Skeletal muscle tissue (tissue), 4 donors: ENCODE measurements around the gene FGF12. TPM values are rescaled to one million over a fixed set of nuclear protein-coding genes. Genes with fewer than 3 reads are reported as not detected.
A peak's percentile ranks its signal among the peaks of the same experiment; 100 is the strongest.

ENCODE experiments used
- H3K27ac ChIP-seq: one replicate; pipeline ENCODE4 v1.7.0; 2013; ENCODE audit warnings: mild to moderate bottlenecking, low read depth, low read length, inconsistent platforms
- H3K27me3 ChIP-seq, 3 donors: one replicate each; pipeline ENCODE4 v1.7.0; 2013; ENCODE audit warnings: low read length in 3 of 3; ENCODE audit not compliant: control insufficient read depth in 3 of 3, insufficient read depth in 3 of 3
- H3K36me3 ChIP-seq, 3 donors: one replicate each; pipeline ENCODE4 v1.7.0; 2013; ENCODE audit warnings: low read length in 3 of 3; ENCODE audit not compliant: control insufficient read depth in 3 of 3, insufficient read depth in 3 of 3
- H3K4me1 ChIP-seq, 3 donors: one replicate each; pipeline ENCODE4 v1.7.0; 2013; ENCODE audit warnings: low read length in 3 of 3, mild to moderate bottlenecking in 3 of 3; ENCODE audit not compliant: control insufficient read depth in 3 of 3, insufficient read depth in 3 of 3
- H3K4me3 ChIP-seq, 3 donors: one replicate each; pipeline ENCODE4 v1.7.0; 2013; ENCODE audit warnings: low read length in 3 of 3
- H3K9ac ChIP-seq, 3 donors: one replicate each; pipeline ENCODE4 v1.7.0; 2013; ENCODE audit warnings: low read length in 3 of 3, mild to moderate bottlenecking in 3 of 3, moderate library complexity in 2 of 3, low read depth in 1 of 3
- H3K9me3 ChIP-seq, 3 donors: one replicate each; pipeline ENCODE4 v1.7.0; 2013; ENCODE audit warnings: low read length in 3 of 3; ENCODE audit not compliant: control insufficient read depth in 3 of 3
- total RNA-seq: library from RNA; depleted of rRNA; stranded (reverse); fragments of >200 nt; gene quantifications from one replicate; pipeline ENCODE4 v1.2.3, GENCODE V29; 2014
- donor health status: Osteomylitis.

FGF12 gene
- total RNA-seq, 1 donor from 2014 or later, result 2.1 TPM

DNA sequence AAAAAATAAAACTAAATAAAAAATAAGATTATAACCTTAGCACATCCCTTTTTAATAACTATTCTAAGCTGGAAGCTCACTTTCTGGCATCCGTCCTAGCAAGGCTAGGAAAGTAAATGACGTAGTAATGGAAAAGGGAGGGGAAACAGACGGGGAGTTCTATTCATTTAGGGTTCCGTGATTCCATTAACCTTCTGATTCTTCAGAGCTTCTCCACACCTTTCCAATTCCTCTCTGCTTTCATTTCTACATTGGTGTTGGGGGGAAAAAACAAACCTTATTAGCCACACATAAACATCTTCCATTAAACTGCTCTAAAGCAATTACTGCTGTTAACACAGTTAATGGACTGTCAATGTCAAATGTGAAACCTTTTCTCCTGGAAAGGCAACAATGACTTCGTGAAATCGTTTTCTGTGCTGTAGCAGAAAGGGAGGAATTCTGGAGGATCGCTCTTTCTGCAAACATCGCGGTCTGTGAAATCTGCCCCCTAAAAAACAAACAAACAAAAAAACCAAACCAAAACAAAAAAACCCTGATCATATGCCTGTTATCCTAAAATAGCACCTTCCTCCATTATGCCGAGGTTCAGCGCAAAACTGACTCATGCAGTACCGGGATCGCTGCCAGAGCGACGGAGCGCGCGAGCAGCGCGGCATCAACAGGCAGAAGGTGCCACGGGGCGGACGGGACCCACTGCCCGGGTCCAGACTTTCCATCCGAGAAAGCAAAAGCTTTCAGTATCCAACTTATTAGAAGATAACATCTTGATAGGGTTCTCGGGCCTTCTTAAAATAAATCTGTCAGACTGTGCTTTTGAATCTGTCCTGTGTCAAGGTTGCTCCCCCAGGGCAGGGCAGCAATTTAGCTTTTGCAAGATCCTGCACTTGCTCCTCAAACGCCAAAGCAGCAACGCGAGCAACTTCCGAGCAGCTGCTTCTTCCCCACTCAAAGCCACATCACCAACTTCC, 156.2 kb downstream of the FGF12 start:
- Histone ChIP-seq H3K36me3 (no peaks in the 10 kb centered on the region), H3K4me1 (no peaks in the 10 kb centered on the region), H3K4me3 (peak overlapping the region; percentile 53 to 67 (median 66)), H3K9me3 (no peaks in the 10 kb centered on the region), H3K27ac (no peak overlapping the region), H3K27me3 (no peaks in the 10 kb centered on the region), H3K9ac (peak overlapping the region in 1 of 3 donors; percentile 51)

DNA sequence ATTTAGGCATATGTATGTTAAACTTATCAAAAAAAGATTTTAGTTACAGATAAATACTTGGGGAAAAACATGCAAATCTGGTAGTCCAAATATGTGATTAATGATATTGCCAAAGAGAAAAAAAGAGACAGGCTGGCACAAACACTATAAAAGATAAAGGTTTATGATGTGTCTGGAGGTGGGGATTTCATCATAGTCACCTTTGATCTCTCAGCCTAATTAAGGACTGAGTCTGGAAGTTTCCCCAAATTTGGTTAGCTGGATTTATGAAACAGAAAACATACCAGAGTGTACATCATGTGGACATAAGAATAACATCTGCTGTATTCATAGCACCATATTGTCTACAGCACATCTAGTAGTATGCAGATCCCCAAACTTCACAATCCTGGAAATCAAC, 157.0 kb downstream of the FGF12 start:
- Histone ChIP-seq H3K4me3 (no peak overlapping the region), H3K9ac (no peak overlapping the region), H3K36me3 (no peaks in the 10 kb centered on the region), H3K27me3 (no peaks in the 10 kb centered on the region), H3K27ac (no peak overlapping the region), H3K4me1 (no peaks in the 10 kb centered on the region), H3K9me3 (no peaks in the 10 kb centered on the region)

DNA sequence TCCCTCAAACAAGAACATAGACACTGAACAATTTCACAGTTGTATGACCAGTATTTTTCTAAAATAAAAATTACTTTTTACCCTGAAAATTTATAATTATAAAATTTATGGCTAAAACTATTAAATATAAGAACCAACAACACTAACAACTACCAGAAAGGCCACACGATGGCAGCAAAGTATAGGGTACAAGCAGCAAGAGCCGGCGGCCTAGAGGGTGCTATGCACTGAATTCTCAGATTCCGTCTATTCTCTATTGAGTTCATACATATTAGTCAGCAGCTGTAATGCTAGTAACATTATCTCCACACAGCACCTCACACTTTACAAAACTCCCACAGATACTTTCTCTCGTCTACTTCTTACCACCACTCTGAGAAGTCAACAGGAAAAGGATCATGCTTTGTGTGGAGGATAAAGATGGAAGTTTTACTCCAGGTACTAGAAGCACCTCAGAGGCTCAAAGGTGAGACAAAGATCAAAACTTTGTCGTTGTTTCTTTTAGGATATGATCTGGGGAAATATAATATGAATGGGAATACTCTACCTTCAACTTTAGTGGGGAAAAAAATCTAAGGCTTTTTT, 160.5 kb downstream of the FGF12 start:
- Histone ChIP-seq H3K27ac (no peak overlapping the region), H3K27me3 (no peaks in the 10 kb centered on the region), H3K4me1 (peaks cover 0 to 2% (median 0%) of the 10 kb centered on the region in 3 donors), H3K36me3 (no peaks in the 10 kb centered on the region), H3K9ac (no peak overlapping the region), H3K9me3 (no peaks in the 10 kb centered on the region), H3K4me3 (no peak overlapping the region)

DNA sequence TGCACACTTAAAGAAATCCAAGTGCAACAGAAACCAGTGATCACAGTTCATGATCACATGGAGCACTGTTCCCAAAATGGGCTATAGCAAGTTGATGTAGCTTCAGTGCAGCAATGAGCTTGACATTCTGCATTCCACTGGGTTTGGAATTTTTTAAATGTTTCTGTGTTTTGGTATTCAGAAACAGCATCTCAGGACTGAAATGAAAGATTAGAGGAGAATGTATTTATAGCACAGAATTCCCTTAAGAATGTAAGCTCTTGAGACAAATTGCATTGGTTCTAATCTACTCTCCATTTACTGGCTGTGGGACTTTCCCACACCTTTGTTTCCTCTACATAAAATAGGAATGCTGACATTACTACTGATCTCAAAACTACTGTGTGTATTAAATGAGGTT, 162.7 kb downstream of the FGF12 start:
- Histone ChIP-seq H3K4me1 (peaks cover 0 to 2% (median 0%) of the 10 kb centered on the region in 3 donors), H3K9ac (no peak overlapping the region), H3K9me3 (no peaks in the 10 kb centered on the region), H3K27me3 (no peaks in the 10 kb centered on the region), H3K36me3 (no peaks in the 10 kb centered on the region), H3K27ac (no peak overlapping the region), H3K4me3 (no peak overlapping the region)

DNA sequence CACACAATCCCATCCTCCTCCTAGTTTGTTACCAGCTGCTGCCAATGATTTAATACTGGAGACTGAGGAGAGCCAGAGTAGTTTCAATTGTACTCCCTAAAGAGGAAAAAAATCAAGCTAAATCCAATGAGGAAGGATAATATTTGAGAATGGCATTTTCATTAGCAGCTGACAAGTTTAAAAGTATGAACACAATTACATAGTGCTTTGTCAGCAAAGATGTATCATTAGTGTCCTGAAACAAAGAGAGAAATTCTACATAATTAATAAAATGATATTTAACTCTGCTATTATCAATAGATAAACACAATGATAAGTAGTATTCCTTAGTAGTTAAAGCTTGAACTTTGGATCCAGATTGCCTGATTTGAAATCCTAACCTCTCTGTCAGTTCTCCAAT, 163.9 kb downstream of the FGF12 start:
- H3K27me3 ChIP-seq, result no peaks in the 10 kb centered on the region
- no peaks in the 10 kb centered on the region for H3K9me3 ChIP-seq
- H3K36me3 ChIP-seq, result no peaks in the 10 kb centered on the region
- H3K9ac ChIP-seq, result no peak overlapping the region
- peaks cover 0 to 2% (median 0%) of the 10 kb centered on the region in 3 donors for H3K4me1 ChIP-seq
- H3K4me3 ChIP-seq, result no peak overlapping the region
- H3K27ac ChIP-seq, result no peak overlapping the region

DNA sequence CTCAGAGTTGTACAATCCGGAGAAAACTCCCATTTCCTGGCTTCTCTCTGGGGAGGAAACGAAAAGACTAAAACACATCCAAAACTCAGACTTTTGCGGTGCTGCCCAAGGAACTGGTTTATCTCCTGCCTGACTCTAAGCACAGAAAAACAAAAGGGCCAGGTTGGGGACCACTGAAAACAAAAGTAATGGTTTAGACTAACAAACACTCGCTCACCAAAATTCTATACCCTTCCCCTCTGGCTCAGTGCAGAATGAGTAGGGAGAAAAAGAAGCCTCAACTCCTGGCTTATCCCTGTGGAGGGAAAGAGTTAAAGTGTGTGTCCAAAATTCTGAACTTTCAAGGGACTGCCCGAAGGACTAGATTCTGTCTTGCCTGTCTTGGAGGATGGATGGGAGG, 173.6 kb downstream of the FGF12 start:
- H3K27ac ChIP-seq, result no peak overlapping the region
- no peak overlapping the region for H3K9ac ChIP-seq
- H3K27me3 ChIP-seq, result no peaks in the 10 kb centered on the region
- no peaks in the 10 kb centered on the region for H3K36me3 ChIP-seq
- no peaks in the 10 kb centered on the region for H3K9me3 ChIP-seq
- no peak overlapping the region for H3K4me3 ChIP-seq
- no peaks in the 10 kb centered on the region for H3K4me1 ChIP-seq

DNA sequence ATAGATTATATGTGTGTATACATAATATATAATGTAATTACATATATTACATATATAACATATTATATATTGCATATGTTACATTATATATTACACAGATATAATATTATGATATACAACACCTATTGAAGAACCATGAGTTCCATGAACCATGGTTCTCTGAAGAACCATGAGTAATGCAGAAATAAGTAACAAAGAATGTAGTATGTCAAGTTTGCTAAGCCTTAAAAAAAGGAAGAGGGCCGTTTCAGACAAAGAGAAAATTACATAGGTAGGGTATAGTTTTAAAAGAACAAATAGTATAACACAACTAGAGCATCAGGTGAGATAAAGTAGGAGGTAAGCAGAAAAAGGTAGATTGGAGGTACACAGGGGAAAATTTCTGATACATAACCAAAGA, 177.0 kb downstream of the FGF12 start:
- no peaks in the 10 kb centered on the region for H3K9me3 ChIP-seq
- H3K4me3 ChIP-seq, result no peak overlapping the region
- H3K27me3 ChIP-seq, result no peaks in the 10 kb centered on the region
- no peaks in the 10 kb centered on the region for H3K36me3 ChIP-seq
- no peaks in the 10 kb centered on the region for H3K4me1 ChIP-seq
- H3K27ac ChIP-seq, result no peak overlapping the region
- no peak overlapping the region for H3K9ac ChIP-seq

DNA sequence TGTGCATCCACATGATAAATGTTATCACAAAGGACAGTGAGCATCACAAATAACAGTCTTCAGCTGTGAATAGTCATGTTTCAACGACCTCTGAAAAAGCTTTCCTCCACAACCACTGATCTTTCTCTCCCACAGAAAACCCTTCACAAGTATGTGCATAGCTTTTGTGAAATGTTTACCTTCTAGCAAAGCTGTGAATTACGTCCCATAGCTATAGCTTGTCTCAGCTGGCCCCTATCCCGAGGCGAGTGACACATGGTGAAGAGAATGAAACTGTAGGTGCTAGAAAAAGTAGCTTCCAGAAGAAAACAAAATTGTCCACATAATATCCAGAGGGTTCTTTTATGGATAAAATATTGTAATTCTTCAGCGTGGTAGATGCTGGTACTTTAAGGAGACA, 182.0 kb downstream of the FGF12 start:
- Histone ChIP-seq H3K9ac (no peak overlapping the region), H3K27ac (no peak overlapping the region), H3K27me3 (no peaks in the 10 kb centered on the region), H3K4me1 (no peaks in the 10 kb centered on the region), H3K4me3 (no peak overlapping the region), H3K36me3 (no peaks in the 10 kb centered on the region), H3K9me3 (peaks cover 0 to 3% (median 0%) of the 10 kb centered on the region in 3 donors)

DNA sequence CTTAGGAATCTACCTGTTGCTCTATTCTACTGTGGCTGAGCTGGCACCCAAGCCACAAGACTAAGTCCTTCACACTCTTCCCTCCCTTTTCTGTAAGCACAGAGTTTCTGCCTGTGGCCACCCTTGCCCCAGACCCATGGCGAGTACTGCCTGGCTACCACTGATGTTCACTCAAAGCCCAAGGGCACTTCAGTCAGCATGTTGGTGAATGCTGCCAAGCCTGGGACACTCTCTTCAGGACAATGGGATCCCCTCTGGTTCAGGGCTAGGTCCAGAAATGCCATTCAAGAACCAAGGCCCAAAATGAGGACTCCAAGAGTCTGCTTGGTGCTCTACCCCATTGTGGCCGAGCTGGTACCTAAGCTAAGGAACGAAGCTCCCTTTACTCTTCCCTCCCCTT, 184.2 kb downstream of the FGF12 start:
- Histone ChIP-seq H3K36me3 (no peaks in the 10 kb centered on the region), H3K9ac (no peak overlapping the region), H3K4me1 (no peaks in the 10 kb centered on the region), H3K9me3 (peaks cover 0 to 3% (median 0%) of the 10 kb centered on the region in 3 donors), H3K4me3 (no peak overlapping the region), H3K27ac (no peak overlapping the region), H3K27me3 (no peaks in the 10 kb centered on the region)

DNA sequence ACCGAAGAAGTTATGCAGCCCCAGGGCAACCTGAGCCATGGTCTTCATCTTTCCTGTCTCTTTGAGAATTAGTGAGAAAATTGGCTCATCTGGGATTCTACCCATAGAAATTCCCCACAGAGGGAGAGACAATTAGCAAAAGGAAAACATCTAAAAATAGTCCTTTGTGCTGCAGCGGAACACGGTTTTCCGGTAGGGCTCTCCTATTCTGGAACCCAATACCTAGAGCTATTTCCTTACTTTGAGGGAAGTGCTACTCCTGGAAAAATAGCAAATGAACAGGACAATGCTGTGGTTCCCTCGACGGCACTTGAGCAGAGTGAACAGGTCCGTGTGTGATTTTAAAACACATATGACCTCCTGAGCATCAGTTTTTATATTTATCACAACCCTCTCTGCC, 210.5 kb downstream of the FGF12 start:
- H3K27ac ChIP-seq, result no peak overlapping the region
- H3K4me1 ChIP-seq, result peaks cover 3 to 10% (median 7%) of the 10 kb centered on the region in 3 donors

More for the DNA sequence above, 210.5 kb downstream of the FGF12 start:
- Histone ChIP-seq H3K36me3 (no peaks in the 10 kb centered on the region), H3K9ac (no peak overlapping the region), H3K9me3 (no peaks in the 10 kb centered on the region), H3K4me3 (no peak overlapping the region), H3K27me3 (peaks cover 20 to 28% (median 20%) of the 10 kb centered on the region in 3 donors)
